MG63 (cell line): Measurements from ENCODE around the gene TBX18. TPM values are rescaled to one million over a fixed set of nuclear protein-coding genes. Genes with fewer than 3 reads are reported as not detected.

Source experiments
- DNase-seq: peaks from one replicate; pipeline ENCODE4 v3.0.0-alpha.2; 2020
- H3K27me3 ChIP-seq: fragments of 250-450 bp; sonication (Bioruptor Pico); 2 replicates; pipeline ENCODE4 v1.5.1; 2020; ENCODE audit warnings: mild to moderate bottlenecking, moderate library complexity
- H3K36me3 ChIP-seq: fragments of 250-450 bp; sonication (Bioruptor Pico); 2 replicates; pipeline ENCODE4 v1.5.1; 2020; ENCODE audit warnings: mild to moderate bottlenecking, moderate library complexity
- H3K4me3 ChIP-seq: fragments of 250-450 bp; sonication (Bioruptor Pico); 2 replicates; pipeline ENCODE4 v1.5.1; 2020; ENCODE audit warnings: mild to moderate bottlenecking, moderate library complexity
- H3K9me3 ChIP-seq: fragments of 250-450 bp; sonication (Bioruptor Pico); 2 replicates; pipeline ENCODE4 v1.5.1; 2020; ENCODE audit warnings: mild to moderate bottlenecking, moderate library complexity
- total RNA-seq: library from RNA; depleted of rRNA; stranded (reverse); fragments of >200 nt; shearing (Covaris generic); gene quantifications from 2 replicates; pipeline ENCODE4 v1.2.3, GENCODE V29; 2014; ENCODE audit warnings: low replicate concordance

Gene TBX18
- total RNA-seq, 1 experiment from 2014 or later, result 16.4 TPM

- peak; percentile 88 for DNase-seq
- H3K27me3 ChIP-seq, result no peaks in the 10 kb centered on the region
- H3K4me3 ChIP-seq, result peak overlapping the region; percentile 68
- H3K36me3 ChIP-seq, result peaks cover 9% of the 10 kb centered on the region
- H3K9me3 ChIP-seq, result no peaks in the 10 kb centered on the region
Observed at GRCh38 chr6:84763003-84763885, 1.2 kb downstream of the TBX18 start.

GRCh38 chr6:84762220-84763002, 2.0 kb downstream of the TBX18 start:
- Histone ChIP-seq H3K27me3 (no peaks in the 10 kb centered on the region), H3K9me3 (no peaks in the 10 kb centered on the region), H3K4me3 (peak overlapping the region; percentile 68), H3K36me3 (peaks cover 9% of the 10 kb centered on the region)
- DNase-seq, result peak; percentile 45

GRCh38 chr6:84758486-84758885, 5.9 kb downstream of the TBX18 start:
- DNase-seq, result no peak
- no peak overlapping the region for H3K4me3 ChIP-seq
- no peaks in the 10 kb centered on the region for H3K27me3 ChIP-seq
- H3K36me3 ChIP-seq, result peaks cover 47% of the 10 kb centered on the region
- no peaks in the 10 kb centered on the region for H3K9me3 ChIP-seq

- Histone ChIP-seq H3K4me3 (no peak overlapping the region), H3K9me3 (no peaks in the 10 kb centered on the region), H3K36me3 (peaks cover 58% of the 10 kb centered on the region), H3K27me3 (no peaks in the 10 kb centered on the region)
- DNase-seq, result no peak
Observed at GRCh38 chr6:84756877-84757276, 7.5 kb downstream of the TBX18 start.

GRCh38 chr6:84756466-84756865, 7.9 kb downstream of the TBX18 start:
- no peaks in the 10 kb centered on the region for H3K9me3 ChIP-seq
- H3K27me3 ChIP-seq, result no peaks in the 10 kb centered on the region
- no peak for DNase-seq
- no peak overlapping the region for H3K4me3 ChIP-seq
- peaks cover 56% of the 10 kb centered on the region for H3K36me3 ChIP-seq

- Histone ChIP-seq H3K4me3 (no peak overlapping the region), H3K9me3 (no peaks in the 10 kb centered on the region), H3K36me3 (peaks cover 68% of the 10 kb centered on the region), H3K27me3 (no peaks in the 10 kb centered on the region)
- DNase-seq, result no peak
Observed at GRCh38 chr6:84753173-84753572, 11.2 kb downstream of the TBX18 start.

GRCh38 chr6:84752118-84752850, 12.1 kb downstream of the TBX18 start:
- H3K9me3 ChIP-seq, result no peaks in the 10 kb centered on the region
- no peak overlapping the region for H3K4me3 ChIP-seq
- DNase-seq, result no peak
- H3K27me3 ChIP-seq, result no peaks in the 10 kb centered on the region
- H3K36me3 ChIP-seq, result peaks cover 75% of the 10 kb centered on the region

GRCh38 chr6:84749181-84749580, 15.2 kb downstream of the TBX18 start:
- no peak for DNase-seq
- Histone ChIP-seq H3K4me3 (no peak overlapping the region), H3K36me3 (peaks cover 64% of the 10 kb centered on the region), H3K9me3 (no peaks in the 10 kb centered on the region), H3K27me3 (no peaks in the 10 kb centered on the region)

GRCh38 chr6:84748376-84748775, 16.0 kb downstream of the TBX18 start:
- H3K4me3 ChIP-seq, result no peak overlapping the region
- H3K36me3 ChIP-seq, result peaks cover 63% of the 10 kb centered on the region
- no peaks in the 10 kb centered on the region for H3K27me3 ChIP-seq
- no peaks in the 10 kb centered on the region for H3K9me3 ChIP-seq
- no peak for DNase-seq

GRCh38 chr6:84743616-84744015, 20.8 kb downstream of the TBX18 start:
- H3K4me3 ChIP-seq, result no peak overlapping the region

GRCh38 chr6:84740385-84740784, 24.0 kb downstream of the TBX18 start:
- peaks cover 70% of the 10 kb centered on the region for H3K36me3 ChIP-seq
- no peak for DNase-seq

More at GRCh38 chr6:84743616-84744015, 20.8 kb downstream of the TBX18 start:
- no peaks in the 10 kb centered on the region for H3K9me3 ChIP-seq
- no peaks in the 10 kb centered on the region for H3K27me3 ChIP-seq
- DNase-seq, result no peak
- peaks cover 70% of the 10 kb centered on the region for H3K36me3 ChIP-seq

GRCh38 chr6:84739866-84740208, 24.6 kb downstream of the TBX18 start:
- no peaks in the 10 kb centered on the region for H3K9me3 ChIP-seq
- H3K4me3 ChIP-seq, result no peak overlapping the region
- no peaks in the 10 kb centered on the region for H3K27me3 ChIP-seq
- H3K36me3 ChIP-seq, result peaks cover 69% of the 10 kb centered on the region
- DNase-seq, result no peak

More at GRCh38 chr6:84740385-84740784, 24.0 kb downstream of the TBX18 start:
- no peaks in the 10 kb centered on the region for H3K27me3 ChIP-seq
- H3K4me3 ChIP-seq, result no peak overlapping the region
- no peaks in the 10 kb centered on the region for H3K9me3 ChIP-seq

GRCh38 chr6:84738996-84739865, 25.2 kb downstream of the TBX18 start:
- DNase-seq, result no peak
- no peaks in the 10 kb centered on the region for H3K9me3 ChIP-seq
- no peak overlapping the region for H3K4me3 ChIP-seq
- H3K36me3 ChIP-seq, result peaks cover 63% of the 10 kb centered on the region
- H3K27me3 ChIP-seq, result no peaks in the 10 kb centered on the region

- H3K27me3 ChIP-seq, result no peaks in the 10 kb centered on the region
Observed at GRCh38 chr6:84733889-84734288, 30.5 kb downstream of the TBX18 start.

GRCh38 chr6:84731901-84732300, 32.5 kb downstream of the TBX18 start:
- no peaks in the 10 kb centered on the region for H3K9me3 ChIP-seq
- no peak overlapping the region for H3K4me3 ChIP-seq
- H3K27me3 ChIP-seq, result no peaks in the 10 kb centered on the region
- peaks cover 10% of the 10 kb centered on the region for H3K36me3 ChIP-seq
- no peak for DNase-seq

More at GRCh38 chr6:84733889-84734288, 30.5 kb downstream of the TBX18 start:
- Histone ChIP-seq H3K36me3 (peaks cover 26% of the 10 kb centered on the region), H3K9me3 (no peaks in the 10 kb centered on the region), H3K4me3 (no peak overlapping the region)
- no peak for DNase-seq

- Histone ChIP-seq H3K9me3 (no peaks in the 10 kb centered on the region), H3K27me3 (no peaks in the 10 kb centered on the region), H3K4me3 (no peak overlapping the region), H3K36me3 (peaks cover 7% of the 10 kb centered on the region)
- DNase-seq, result no peak
Observed at GRCh38 chr6:84731401-84731800, 33.0 kb downstream of the TBX18 start.
